Kidney epithelial cell (primary cell): ENCODE results near the gene GABRB3. TPM values are rescaled to one million over a fixed set of nuclear protein-coding genes. Genes with fewer than 3 reads are reported as not detected.

Experiments used
- DNase-seq: peaks from one replicate; pipeline ENCODE4 v3.0.0-alpha.2; 2010; ENCODE audit warnings: low read depth
- H3K27me3 ChIP-seq: 2 replicates; pipeline ENCODE4 v1.6.0; 2011; ENCODE audit warnings: low read length; ENCODE audit not compliant: control insufficient read depth, insufficient read depth
- H3K36me3 ChIP-seq: 2 replicates; pipeline ENCODE4 v1.5.1; 2011; ENCODE audit warnings: low read length; ENCODE audit not compliant: control insufficient read depth, insufficient read depth
- H3K4me3 ChIP-seq: 2 replicates; pipeline ENCODE4 v1.5.1; 2011; ENCODE audit warnings: low read depth, mild to moderate bottlenecking, control low read depth, low read length
- CTCF ChIP-seq: IDR thresholded peaks from 2 replicates; pipeline ENCODE4 v1.5.1; 2011; ENCODE audit warnings: mild to moderate bottlenecking, moderate library complexity, low read length, control low read depth, inconsistent platforms; ENCODE audit not compliant: insufficient read depth, poor library complexity, severe bottlenecking
- total RNA-seq: library from RNA; depleted of rRNA; stranded (reverse); fragments of >200 nt; gene quantifications from 2 replicates; pipeline ENCODE4 v1.2.3, GENCODE V29; 2015

GABRB3 gene
- total RNA-seq, 1 donor from 2014 or later, result 0.21 TPM

GRCh38 chr15:26634319-26634718 lies 138.5 kb downstream of the GABRB3 start:
- Histone ChIP-seq H3K4me3 (no peak overlapping the region), H3K27me3 (no peaks in the 10 kb centered on the region), H3K36me3 (no peaks in the 10 kb centered on the region)
- no peak for TF ChIP-seq CTCF
- no peak for DNase-seq

GRCh38 chr15:26632500-26632899 lies 140.4 kb downstream of the GABRB3 start:
- DNase-seq, result no peak
- Histone ChIP-seq H3K27me3 (no peaks in the 10 kb centered on the region), H3K36me3 (no peaks in the 10 kb centered on the region), H3K4me3 (no peak overlapping the region)
- no peak for TF ChIP-seq CTCF

- DNase-seq, result no peak
- TF ChIP-seq CTCF, result no peak
- no peak overlapping the region for H3K4me3 ChIP-seq
Observed at GRCh38 chr15:26631894-26632293, 141.0 kb downstream of the GABRB3 start.

GRCh38 chr15:26630857-26631256 lies 142.0 kb downstream of the GABRB3 start:
- no peak for TF ChIP-seq CTCF
- H3K4me3 ChIP-seq, result no peak overlapping the region
- no peaks in the 10 kb centered on the region for H3K36me3 ChIP-seq
- DNase-seq, result no peak
- H3K27me3 ChIP-seq, result no peaks in the 10 kb centered on the region

More at GRCh38 chr15:26631894-26632293, 141.0 kb downstream of the GABRB3 start:
- H3K27me3 ChIP-seq, result no peaks in the 10 kb centered on the region
- no peaks in the 10 kb centered on the region for H3K36me3 ChIP-seq

GRCh38 chr15:26628879-26629529 lies 143.9 kb downstream of the GABRB3 start:
- Histone ChIP-seq H3K4me3 (peak overlapping the region; percentile 19), H3K27me3 (no peaks in the 10 kb centered on the region), H3K36me3 (no peaks in the 10 kb centered on the region)
- DNase-seq, result no peak
- no peak for TF ChIP-seq CTCF

GRCh38 chr15:26628071-26628470 lies 144.8 kb downstream of the GABRB3 start:
- no peak for DNase-seq
- no peaks in the 10 kb centered on the region for H3K36me3 ChIP-seq
- no peak overlapping the region for H3K4me3 ChIP-seq
- H3K27me3 ChIP-seq, result no peaks in the 10 kb centered on the region
- no peak for TF ChIP-seq CTCF
